Right kidney (tissue), 1 donor: ENCODE measurements around the gene CCNA2.

Experiments used
- DNase-seq: peaks from one replicate; pipeline ENCODE4 v3.0.0-alpha.2; 2016

CCNA2 gene

DNA sequence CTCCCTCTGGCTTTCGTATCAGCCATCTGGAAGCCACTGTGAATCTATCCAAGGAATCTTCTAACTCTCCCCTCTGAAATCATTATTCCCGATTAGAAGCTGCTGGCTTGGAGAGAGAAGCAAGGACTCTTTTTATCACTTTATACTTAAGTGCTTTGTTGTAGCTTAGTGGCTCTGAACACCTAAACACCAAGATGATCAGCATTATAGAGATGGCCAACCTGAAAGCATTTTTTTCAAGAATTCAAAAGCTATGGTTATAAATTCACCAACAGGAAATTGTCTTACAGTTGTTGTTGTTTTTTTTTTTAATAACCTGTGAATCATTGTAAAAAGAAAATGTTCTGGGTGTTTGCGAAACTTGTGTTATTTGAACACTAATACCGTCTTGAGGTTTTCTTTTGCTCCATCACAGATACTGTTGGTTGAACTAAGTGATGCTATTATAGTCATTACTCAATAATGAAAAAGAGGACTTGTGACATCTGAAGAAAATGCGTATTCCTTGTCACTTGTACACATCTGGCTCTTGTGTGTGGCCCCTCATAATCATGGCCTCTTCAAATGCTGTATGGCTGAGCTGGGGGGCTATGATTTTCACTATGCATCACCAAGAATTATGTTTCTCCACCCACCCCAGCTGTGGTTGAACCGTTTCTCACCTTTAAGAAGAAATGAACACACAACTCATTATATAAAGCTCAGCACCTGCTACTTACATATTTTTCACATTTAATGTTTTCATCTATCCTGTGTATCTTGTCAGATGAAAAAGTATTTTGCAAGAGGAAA lies 46.9 kb downstream of the CCNA2 start:
- DNase-seq: no peak

DNA sequence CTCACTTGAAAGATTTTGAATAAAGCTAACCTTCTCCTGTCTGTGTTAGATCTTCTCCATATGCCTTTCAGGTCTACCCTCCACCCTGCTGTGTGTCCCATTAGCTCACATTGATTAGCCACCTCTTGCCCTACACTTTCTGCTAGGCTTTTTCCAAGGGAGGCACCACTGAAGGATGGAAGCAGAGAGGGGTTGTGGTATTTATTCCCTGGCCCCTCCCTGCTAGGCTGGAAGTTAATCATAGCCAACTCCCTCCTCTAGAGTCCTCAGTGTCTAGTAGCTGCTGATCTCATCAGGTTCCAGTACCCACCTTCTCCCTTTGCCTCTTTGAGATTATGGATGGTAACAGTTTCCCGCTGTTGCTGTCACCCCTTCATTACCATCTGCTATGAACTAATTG lies 49.8 kb downstream of the CCNA2 start:
- DNase-seq: no peak

DNA sequence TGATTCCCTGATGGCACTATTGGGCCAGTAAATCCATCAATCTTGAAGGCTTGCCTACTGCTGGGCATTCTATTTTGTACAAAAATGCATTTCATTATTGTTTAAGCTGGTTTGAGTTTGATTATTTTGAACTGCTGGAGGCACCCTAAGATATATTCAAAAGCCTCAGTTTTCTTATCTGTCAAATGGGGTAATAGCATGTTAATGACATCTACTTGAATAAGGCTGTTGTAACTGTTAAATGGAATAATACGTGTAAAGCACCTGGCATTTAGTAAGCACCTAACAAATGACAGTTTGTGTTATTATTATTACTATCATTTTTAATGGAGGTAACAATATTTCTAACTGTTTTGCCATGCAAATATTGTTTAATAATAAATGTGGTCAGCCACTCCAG lies 51.8 kb downstream of the CCNA2 start:
- DNase-seq: no peak

DNA sequence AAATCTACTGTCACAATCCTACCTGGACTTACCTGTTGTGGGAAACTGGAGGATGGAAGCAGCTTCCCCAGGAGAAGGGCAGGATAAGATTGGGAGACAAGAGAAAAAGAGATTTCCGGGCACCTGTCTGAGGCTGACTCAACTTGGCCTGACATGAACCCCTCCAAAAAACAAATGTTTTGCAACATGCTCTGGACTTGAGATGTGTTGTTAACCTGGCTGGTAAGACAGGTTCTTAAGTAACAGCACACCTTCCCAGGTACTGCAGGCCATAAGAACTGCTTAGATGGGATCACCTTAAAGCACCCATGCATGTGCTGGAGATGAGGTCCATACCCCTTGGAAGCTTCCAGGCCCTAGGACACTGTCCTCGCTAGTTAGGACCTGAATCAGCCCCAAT lies 54.3 kb downstream of the CCNA2 start:
- DNase-seq: no peak

DNA sequence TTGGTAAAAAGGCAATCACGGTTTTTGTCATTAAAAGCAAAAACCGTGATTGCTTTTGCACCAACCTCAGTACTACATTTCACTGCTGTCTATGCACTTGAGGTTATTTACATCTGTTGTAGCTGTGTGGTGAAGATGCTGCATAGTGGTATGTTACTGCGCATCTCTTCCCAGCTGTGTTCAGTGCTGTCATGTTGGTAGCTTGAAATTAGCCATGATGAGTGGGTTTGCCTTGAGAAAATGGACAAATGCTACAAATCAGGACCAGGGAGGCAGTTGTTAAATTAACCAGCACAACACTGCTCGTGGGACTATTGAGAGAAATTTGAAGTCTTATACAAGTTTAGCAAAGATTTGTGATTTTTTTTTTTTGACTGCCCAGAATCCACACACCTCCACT lies 56.5 kb downstream of the CCNA2 start:
- DNase-seq: no peak
